ENCODE measurements around the gene CREB1. TPM values are rescaled to one million over a fixed set of nuclear protein-coding genes. Genes with fewer than 3 reads are reported as not detected.

CREB1 gene
- total RNA-seq, 4 donors from 2014 or later = 31.1 to 51.5 (median 43.3) TPM

- no peaks in the 10 kb centered on the region for H3K4me1 ChIP-seq
- TF ChIP-seq CTCF (IDR thresholded peaks at IDR 0.05) (no peak), POLR2AphosphoS5 (IDR thresholded peaks at IDR 0.05) (no peak), EP300 (IDR thresholded peaks at IDR 0.05) (no peak), POLR2A (IDR thresholded peaks at IDR 0.05; ENCODE audit: low read depth) (no peak)
- intact Hi-C loops (cut with DNase I) = no loop called here
- H3K36me3 ChIP-seq = peaks cover 0 to 26% (median 14%) of the 10 kb centered on the region in 4 donors
- no peaks in the 10 kb centered on the region for H3K9me3 ChIP-seq
- H3K4me3 ChIP-seq = no peak overlapping the region
- DNase-seq (ENCODE audit: extremely low spot score) = no peak
- H3K27ac ChIP-seq (replicated peaks in 1 of 4) = no peak overlapping the region
- no peaks in the 10 kb centered on the region for H3K27me3 ChIP-seq
These were observed 70.5 kb downstream of the CREB1 start for GRCh38 chr2:207600231-207600630.

- H3K27ac ChIP-seq (replicated peaks in 1 of 4) = no peak overlapping the region
- H3K9me3 ChIP-seq = no peaks in the 10 kb centered on the region
- intact Hi-C loops (cut with DNase I) = no loop called here
- no peak overlapping the region for H3K4me3 ChIP-seq
- H3K4me1 ChIP-seq = no peaks in the 10 kb centered on the region
- TF ChIP-seq CTCF (IDR thresholded peaks at IDR 0.05) (no peak), EP300 (IDR thresholded peaks at IDR 0.05) (no peak), POLR2A (IDR thresholded peaks at IDR 0.05; ENCODE audit: low read depth) (no peak), POLR2AphosphoS5 (IDR thresholded peaks at IDR 0.05) (no peak)
- WGBS = 94% methylated on average over 1 of the region's 1 CpG
- H3K36me3 ChIP-seq = peaks cover 0 to 11% (median 8%) of the 10 kb centered on the region in 4 donors
- no peaks in the 10 kb centered on the region for H3K27me3 ChIP-seq
- DNase-seq (ENCODE audit: extremely low spot score) = no peak
These were observed 72.0 kb downstream of the CREB1 start for GRCh38 chr2:207601774-207602173.

- no peaks in the 10 kb centered on the region for H3K36me3 ChIP-seq
- no peaks in the 10 kb centered on the region for H3K4me1 ChIP-seq
- no peaks in the 10 kb centered on the region for H3K9me3 ChIP-seq
- H3K4me3 ChIP-seq = no peak overlapping the region
- WGBS = 60% methylated on average over 2 of the region's 2 CpGs
- TF ChIP-seq EP300 (IDR thresholded peaks at IDR 0.05) = no peak
- no peak for TF ChIP-seq POLR2A (IDR thresholded peaks at IDR 0.05; ENCODE audit: low read depth)
- no peak for TF ChIP-seq CTCF (IDR thresholded peaks at IDR 0.05)
- TF ChIP-seq POLR2AphosphoS5 (IDR thresholded peaks at IDR 0.05) = no peak
- no peak for DNase-seq (ENCODE audit: extremely low spot score)
- no peaks in the 10 kb centered on the region for H3K27me3 ChIP-seq
- intact Hi-C loops (cut with DNase I) = no loop called here
- no peak overlapping the region for H3K27ac ChIP-seq (replicated peaks in 1 of 4)
These were observed 73.7 kb downstream of the CREB1 start for GRCh38 chr2:207603486-207603885.

- no peaks in the 10 kb centered on the region for H3K27me3 ChIP-seq
- TF ChIP-seq EP300 (IDR thresholded peaks at IDR 0.05) (no peak), CTCF (IDR thresholded peaks at IDR 0.05) (no peak), POLR2AphosphoS5 (IDR thresholded peaks at IDR 0.05) (no peak), POLR2A (IDR thresholded peaks at IDR 0.05; ENCODE audit: low read depth) (no peak)
- no peaks in the 10 kb centered on the region for H3K4me1 ChIP-seq
- 97% methylated on average over 7 of the region's 7 CpGs for WGBS
- no peaks in the 10 kb centered on the region for H3K36me3 ChIP-seq
- H3K27ac ChIP-seq (replicated peaks in 1 of 4) = no peak overlapping the region
- H3K4me3 ChIP-seq = no peak overlapping the region
- intact Hi-C loops (cut with DNase I) = no loop called here
- no peaks in the 10 kb centered on the region for H3K9me3 ChIP-seq
- DNase-seq (ENCODE audit: extremely low spot score) = no peak
These were observed 76.6 kb downstream of the CREB1 start for GRCh38 chr2:207606399-207606798.

GRCh38 chr2:207606829-207607228, 77.1 kb downstream of the CREB1 start:
- Histone ChIP-seq H3K27ac (replicated peaks in 1 of 4) (no peak overlapping the region), H3K36me3 (no peaks in the 10 kb centered on the region), H3K4me1 (no peaks in the 10 kb centered on the region), H3K27me3 (no peaks in the 10 kb centered on the region), H3K9me3 (no peaks in the 10 kb centered on the region), H3K4me3 (no peak overlapping the region)
- TF ChIP-seq CTCF (IDR thresholded peaks at IDR 0.05) (no peak), EP300 (IDR thresholded peaks at IDR 0.05) (no peak), POLR2AphosphoS5 (IDR thresholded peaks at IDR 0.05) (no peak), POLR2A (IDR thresholded peaks at IDR 0.05; ENCODE audit: low read depth) (no peak)
- intact Hi-C loops (cut with DNase I) = no loop called here
- over 99% methylated on average over 5 of the region's 5 CpGs for WGBS
- DNase-seq (ENCODE audit: extremely low spot score) = no peak
